GM19438 (cell line): ENCODE results near the gene FAAP20.
"Not testable (repeated sequence)": the region's sequence is repeated elsewhere in the genome, so short reads cannot be mapped to it uniquely, and the experiment has no call there.

Source experiments
- ATAC-seq: cut with Tn5 transposase; IDR thresholded peaks from one replicate; pipeline ENCODE4 v1.9.1; 2021; ENCODE audit warnings: low read depth; ENCODE audit not compliant: unreplicated experiment

The FAAP20 gene

GRCh38 chr1:2163205-2163604 is 31.4 kb downstream of the FAAP20 start:
- ATAC-seq: no peak

GRCh38 chr1:2160451-2161300 is 33.9 kb downstream of the FAAP20 start:
- no peak for ATAC-seq

- ATAC-seq: no peak
Measured at GRCh38 chr1:2159124-2159523, 35.4 kb downstream of the FAAP20 start.

GRCh38 chr1:2158272-2158671 is 36.3 kb downstream of the FAAP20 start:
- ATAC-seq: no peak

- no peak for ATAC-seq
Measured at GRCh38 chr1:2157856-2158255, 36.7 kb downstream of the FAAP20 start.

- no peak for ATAC-seq
Measured at GRCh38 chr1:2156866-2157265, 37.7 kb downstream of the FAAP20 start.

- ATAC-seq: no peak
Measured at GRCh38 chr1:2155788-2156187, 38.8 kb downstream of the FAAP20 start.

GRCh38 chr1:2155147-2155598 is 39.4 kb downstream of the FAAP20 start:
- ATAC-seq: no peak

- ATAC-seq: no peak
Measured at GRCh38 chr1:2154022-2154421, 40.5 kb downstream of the FAAP20 start.

GRCh38 chr1:2152954-2153353 is 41.6 kb downstream of the FAAP20 start:
- ATAC-seq: no peak

- no peak for ATAC-seq
Measured at GRCh38 chr1:2151911-2152310, 42.7 kb downstream of the FAAP20 start.

- ATAC-seq: no peak
Measured at GRCh38 chr1:2151252-2151651, 43.3 kb downstream of the FAAP20 start.

GRCh38 chr1:2150801-2151200 is 43.8 kb downstream of the FAAP20 start:
- no peak for ATAC-seq

GRCh38 chr1:2148691-2149090 is 45.9 kb downstream of the FAAP20 start:
- no peak for ATAC-seq

- ATAC-seq: not testable (repeated sequence)
Measured at GRCh38 chr1:2147869-2148268, 46.7 kb downstream of the FAAP20 start.

- no peak for ATAC-seq
Measured at GRCh38 chr1:2146836-2147517, 47.6 kb downstream of the FAAP20 start.

- no peak for ATAC-seq
Measured at GRCh38 chr1:2145946-2146835, 48.4 kb downstream of the FAAP20 start.

- ATAC-seq: no peak
Measured at GRCh38 chr1:2144501-2145090, 50.0 kb downstream of the FAAP20 start.

GRCh38 chr1:2143814-2144500 is 50.6 kb downstream of the FAAP20 start:
- no peak for ATAC-seq

GRCh38 chr1:2141025-2141424 is 53.5 kb downstream of the FAAP20 start:
- no peak for ATAC-seq
